ENCODE data around the gene KIAA0232. TPM values are rescaled to one million over a fixed set of nuclear protein-coding genes. Genes with fewer than 3 reads are reported as not detected.
A peak's percentile ranks its signal among the peaks of the same experiment; 100 is the strongest.

The KIAA0232 gene
- total RNA-seq, 4 donors from 2014 or later: 39.1 to 66.4 (median 60.4) TPM

- Histone ChIP-seq H3K27me3 (no peaks in the 10 kb centered on the region), H3K4me1 (peaks cover 19 to 23% of the 10 kb centered on the region in 2 donors), H3K9me3 (no peaks in the 10 kb centered on the region), H3K27ac (peak overlapping the region; percentile 84 to 94 (median 90)), H3K4me3 (no peak overlapping the region), H3K36me3 (peaks cover 0 to 27% of the 10 kb centered on the region in 2 donors)
- DNase-seq (no peak), ATAC-seq (no peak)
- in situ Hi-C loops (cut with MboI; ENCODE audit: low sequenced_read_pairs in 4 of 4) (loop anchor here in 1 of 4 donors (10.0 kb wide), 1 partner anchor 172 kb away; the partner anchor contains the start of gene BLOC1S4), intact Hi-C loops (cut with DNase I; ENCODE audit: low total_unique reads) (loop anchor here (1.0 kb wide), 2 partner anchors 32 to 167 kb away; no protein-coding TSS in a partner anchor)
- TF ChIP-seq, protein P1, sequence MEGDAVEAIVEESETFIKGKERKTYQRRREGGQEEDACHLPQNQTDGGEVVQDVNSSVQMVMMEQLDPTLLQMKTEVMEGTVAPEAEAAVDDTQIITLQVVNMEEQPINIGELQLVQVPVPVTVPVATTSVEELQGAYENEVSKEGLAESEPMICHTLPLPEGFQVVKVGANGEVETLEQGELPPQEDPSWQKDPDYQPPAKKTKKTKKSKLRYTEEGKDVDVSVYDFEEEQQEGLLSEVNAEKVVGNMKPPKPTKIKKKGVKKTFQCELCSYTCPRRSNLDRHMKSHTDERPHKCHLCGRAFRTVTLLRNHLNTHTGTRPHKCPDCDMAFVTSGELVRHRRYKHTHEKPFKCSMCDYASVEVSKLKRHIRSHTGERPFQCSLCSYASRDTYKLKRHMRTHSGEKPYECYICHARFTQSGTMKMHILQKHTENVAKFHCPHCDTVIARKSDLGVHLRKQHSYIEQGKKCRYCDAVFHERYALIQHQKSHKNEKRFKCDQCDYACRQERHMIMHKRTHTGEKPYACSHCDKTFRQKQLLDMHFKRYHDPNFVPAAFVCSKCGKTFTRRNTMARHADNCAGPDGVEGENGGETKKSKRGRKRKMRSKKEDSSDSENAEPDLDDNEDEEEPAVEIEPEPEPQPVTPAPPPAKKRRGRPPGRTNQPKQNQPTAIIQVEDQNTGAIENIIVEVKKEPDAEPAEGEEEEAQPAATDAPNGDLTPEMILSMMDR (IDR thresholded peaks at IDR 0.05 in 4 of 5, conservative IDR thresholded peaks at IDR 0.05 in 1 of 5): no peak
- no peak for TF ChIP-seq POLR2A (IDR thresholded peaks at IDR 0.05)
These were observed 104.4 kb downstream of the KIAA0232 start for GRCh38 chr4:6886886-6887285.

DNA sequence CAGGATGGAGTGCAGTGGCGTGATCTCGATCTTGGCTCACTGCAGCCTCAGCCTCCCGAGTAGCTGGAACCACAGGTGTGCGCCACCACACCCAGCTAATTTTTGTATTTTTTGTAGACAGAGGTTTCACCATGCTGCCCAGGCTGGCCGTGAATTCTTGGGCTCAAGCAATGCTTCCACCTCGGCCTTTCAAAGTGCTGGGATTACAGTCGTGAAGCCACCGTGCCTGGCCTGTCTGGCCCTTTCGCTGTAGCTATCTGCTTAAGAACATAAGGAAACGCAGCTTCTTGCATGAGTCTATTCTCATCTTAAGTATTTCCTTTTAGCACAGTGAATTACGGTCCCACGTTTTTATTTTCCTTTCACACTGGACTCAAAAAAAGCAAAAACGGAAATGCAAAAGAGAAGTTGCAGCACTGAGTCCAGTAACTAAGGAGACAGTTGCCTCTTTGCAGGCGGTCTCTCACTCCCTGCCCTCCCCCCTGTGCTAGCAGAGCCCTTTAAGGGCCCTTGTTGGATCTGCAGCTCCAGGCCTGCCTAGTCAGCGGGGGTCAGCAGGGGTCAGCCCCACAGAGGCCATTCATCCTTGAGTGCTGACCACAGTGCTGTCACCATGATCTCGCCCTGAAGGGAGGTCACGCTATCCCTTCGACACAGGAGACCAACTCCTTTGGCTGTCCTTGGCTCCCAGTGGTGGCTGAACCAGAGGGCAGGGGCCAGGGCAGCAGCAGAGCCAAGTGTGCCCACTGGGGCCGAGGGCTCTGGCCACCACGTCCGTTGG is 105.3 kb downstream of the KIAA0232 start:
- peaks cover 0 to 18% of the 10 kb centered on the region in 2 donors for H3K36me3 ChIP-seq
- ATAC-seq (no peak), DNase-seq (no peak)
- no peak overlapping the region for H3K27ac ChIP-seq
- in situ Hi-C loops (cut with MboI; ENCODE audit: low sequenced_read_pairs in 4 of 4) (loop anchor here in 1 of 4 donors (10.0 kb wide), 1 partner anchor 173 kb away; the partner anchor contains the start of gene BLOC1S4), intact Hi-C loops (cut with DNase I; ENCODE audit: low total_unique reads) (no loop called here)
- no peak overlapping the region for H3K4me3 ChIP-seq
- no peaks in the 10 kb centered on the region for H3K27me3 ChIP-seq
- TF ChIP-seq, protein P1 (IDR thresholded peaks at IDR 0.05 in 4 of 5, conservative IDR thresholded peaks at IDR 0.05 in 1 of 5): no peak
- no peak for TF ChIP-seq POLR2A (IDR thresholded peaks at IDR 0.05)
- H3K4me1 ChIP-seq: peaks cover 26 to 31% of the 10 kb centered on the region in 2 donors
- no peaks in the 10 kb centered on the region for H3K9me3 ChIP-seq

- Histone ChIP-seq H3K27me3 (no peaks in the 10 kb centered on the region), H3K9me3 (no peaks in the 10 kb centered on the region), H3K27ac (no peak overlapping the region), H3K36me3 (peaks cover 0 to 10% of the 10 kb centered on the region in 2 donors), H3K4me1 (peaks cover 30 to 40% of the 10 kb centered on the region in 2 donors), H3K4me3 (no peak overlapping the region)
- intact Hi-C loops (cut with DNase I; ENCODE audit: low total_unique reads): no loop called here
- DNase-seq (no peak), ATAC-seq (no peak)
- no peak for TF ChIP-seq POLR2A (IDR thresholded peaks at IDR 0.05)
- TF ChIP-seq, protein P1 (IDR thresholded peaks at IDR 0.05 in 4 of 5, conservative IDR thresholded peaks at IDR 0.05 in 1 of 5): no peak
- in situ Hi-C loops (cut with MboI; ENCODE audit: low sequenced_read_pairs in 4 of 4): loop anchor here in 1 of 4 donors (10.0 kb wide), 1 partner anchor 174 kb away; the partner anchor contains the start of gene BLOC1S4
These were observed 106.1 kb downstream of the KIAA0232 start for GRCh38 chr4:6888506-6889071.

DNA sequence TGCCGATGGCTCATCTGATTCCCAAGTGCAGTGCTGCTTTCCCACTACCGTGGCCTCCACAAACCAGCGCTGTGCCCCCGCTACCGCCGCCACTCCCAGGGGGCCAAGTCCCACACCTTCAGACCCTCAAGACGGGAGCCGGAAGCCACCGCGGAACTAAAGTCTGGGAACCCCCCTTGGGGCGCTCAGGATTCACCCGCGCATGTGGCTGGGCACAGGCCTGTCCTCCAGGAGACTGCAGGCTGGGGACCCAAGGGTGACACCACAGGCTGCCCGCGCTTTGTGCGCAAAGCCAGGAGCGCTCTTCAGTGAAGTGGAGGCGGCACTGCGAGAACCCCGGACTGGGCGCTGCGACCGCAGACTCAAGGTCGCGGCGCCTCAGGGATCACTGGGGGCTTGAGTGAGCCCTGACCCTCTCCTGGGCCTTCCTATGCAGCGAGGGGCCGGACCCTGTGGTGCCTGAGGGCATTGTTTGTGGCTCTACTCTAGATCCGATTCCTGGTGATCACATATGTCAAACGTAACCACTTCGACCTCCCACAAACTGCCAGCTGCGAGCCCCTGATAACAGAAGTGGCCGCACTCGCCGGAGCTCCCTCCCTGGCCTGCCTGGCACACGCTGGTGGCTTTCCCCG is 106.7 kb downstream of the KIAA0232 start:
- no peak for ATAC-seq
- Histone ChIP-seq H3K4me1 (peaks cover 30 to 42% of the 10 kb centered on the region in 2 donors), H3K36me3 (peaks cover 0 to 3% of the 10 kb centered on the region in 2 donors), H3K27ac (no peak overlapping the region), H3K27me3 (no peaks in the 10 kb centered on the region), H3K4me3 (no peak overlapping the region), H3K9me3 (no peaks in the 10 kb centered on the region)
- TF ChIP-seq POLR2A (IDR thresholded peaks at IDR 0.05): no peak
- TF ChIP-seq, protein P1 (IDR thresholded peaks at IDR 0.05 in 4 of 5, conservative IDR thresholded peaks at IDR 0.05 in 1 of 5): no peak
- intact Hi-C loops (cut with DNase I; ENCODE audit: low total_unique reads) (no loop called here), in situ Hi-C loops (cut with MboI; ENCODE audit: low sequenced_read_pairs in 4 of 4) (loop anchor here in 1 of 4 donors (10.0 kb wide), 1 partner anchor 174 kb away; the partner anchor contains the start of gene BLOC1S4)
- no peak for DNase-seq
